NCI-H128 (cell line): Measurements from ENCODE around the gene SLPI.

Experiments
- DNase-seq: peaks from one replicate; lab custom pipeline; 2025; ENCODE audit not compliant: unreplicated experiment; lab: John Stamatoyannopoulos, UW

The SLPI gene

GRCh38 chr20:45218636-45219035 is 35.7 kb downstream of the SLPI start:
- DNase-seq = no peak

- no peak for DNase-seq
Measured at GRCh38 chr20:45218124-45218523, 36.2 kb downstream of the SLPI start.

DNA sequence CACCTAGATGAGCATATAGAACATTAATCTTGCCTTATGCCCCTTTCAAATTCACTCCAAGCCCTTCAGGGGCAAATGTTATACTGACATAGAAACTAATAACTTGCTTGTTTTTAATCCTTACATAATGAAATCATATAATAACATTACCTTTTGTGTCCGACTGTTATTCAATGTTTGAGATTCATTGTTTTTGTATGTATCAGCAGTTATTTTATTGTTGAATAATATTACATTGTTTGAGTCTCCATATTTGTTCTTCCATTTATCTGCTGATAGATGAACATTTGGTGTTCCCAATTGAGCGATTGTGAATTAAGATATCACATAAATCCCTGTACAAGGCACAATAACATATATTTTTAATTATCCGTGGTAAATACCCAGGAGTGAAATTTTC is 41.5 kb downstream of the SLPI start:
- no peak for DNase-seq

DNA sequence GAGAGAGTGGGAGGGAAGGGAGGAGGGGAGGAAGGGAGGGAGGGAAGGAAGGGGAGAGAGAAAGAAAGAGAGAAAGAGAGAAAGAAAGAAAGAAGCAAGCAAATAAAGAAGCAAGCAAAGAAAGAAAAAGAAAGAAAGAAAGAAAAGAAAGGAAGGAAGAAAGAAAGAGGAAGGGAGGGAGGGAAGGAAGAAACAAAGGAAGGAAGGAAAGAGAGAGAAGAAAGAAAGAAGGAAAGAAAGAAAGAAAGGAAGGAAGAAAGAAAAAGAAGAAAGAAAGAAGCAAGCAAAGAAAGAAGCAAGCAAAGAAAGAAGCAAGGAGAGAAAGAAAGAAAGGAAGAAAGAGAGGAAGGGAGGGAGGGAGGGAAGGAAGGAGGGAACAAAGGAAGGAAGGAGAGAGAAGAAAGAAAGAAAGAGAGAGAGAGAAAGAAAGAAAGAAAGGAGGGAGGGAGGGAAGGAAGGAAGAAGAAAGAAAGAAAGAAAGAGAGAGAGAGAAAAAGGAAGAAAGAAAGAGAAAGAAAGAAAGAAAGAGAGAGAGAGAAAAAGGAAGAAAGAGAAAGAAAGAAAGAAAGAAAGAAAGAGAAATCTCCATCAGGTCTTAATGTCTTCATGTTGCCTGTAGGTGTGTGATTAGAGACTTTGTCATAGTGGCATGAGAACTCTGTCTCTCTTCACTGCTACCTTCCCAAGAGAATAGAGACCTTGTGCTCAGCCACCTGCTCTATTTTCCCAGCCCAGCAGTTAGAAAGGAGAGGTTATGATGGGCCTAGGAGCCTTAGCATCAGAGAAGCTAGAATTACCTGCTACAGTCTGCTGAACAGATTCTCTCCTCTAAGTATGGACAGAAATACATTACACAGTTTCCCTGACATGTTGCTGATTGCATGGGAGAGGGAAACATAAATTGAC is 42.5 kb downstream of the SLPI start:
- DNase-seq = no peak

- DNase-seq = no peak
Measured at GRCh38 chr20:45209924-45210323, 44.4 kb downstream of the SLPI start.

DNA sequence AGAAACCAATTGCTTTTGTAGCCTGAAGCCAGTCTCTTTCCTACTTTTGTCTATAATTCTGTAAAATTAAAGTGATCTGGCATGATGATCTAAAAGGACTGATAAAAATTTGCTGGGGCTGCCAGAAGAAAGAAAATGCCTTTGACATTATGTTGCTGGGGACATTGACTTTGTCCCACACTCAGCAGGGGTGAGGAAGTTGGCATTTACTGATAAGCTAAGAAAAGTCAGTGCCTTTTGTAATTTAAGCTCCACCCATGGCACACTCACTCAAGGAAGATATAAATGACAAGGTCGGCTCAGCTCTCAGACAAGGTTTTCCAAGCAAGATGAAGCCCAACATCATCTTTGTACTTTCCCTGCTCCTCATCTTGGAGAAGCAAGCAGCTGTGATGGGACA is 47.6 kb downstream of the SLPI start, which contains the start of gene SEMG1:
Gene SEMG1, plus strand, starts transcription at position 309 of the 400 bp plus-strand sequence. Its CDS starts 21 bp downstream, at position 330.
- DNase-seq = no peak
